Measurements from ENCODE around the gene XRCC1. TPM values are rescaled to one million over a fixed set of nuclear protein-coding genes. Genes with fewer than 3 reads are reported as not detected.

XRCC1 gene
- total RNA-seq, 4 donors from 2014 or later, result 22.7 to 53.2 (median 30.7) TPM

DNA sequence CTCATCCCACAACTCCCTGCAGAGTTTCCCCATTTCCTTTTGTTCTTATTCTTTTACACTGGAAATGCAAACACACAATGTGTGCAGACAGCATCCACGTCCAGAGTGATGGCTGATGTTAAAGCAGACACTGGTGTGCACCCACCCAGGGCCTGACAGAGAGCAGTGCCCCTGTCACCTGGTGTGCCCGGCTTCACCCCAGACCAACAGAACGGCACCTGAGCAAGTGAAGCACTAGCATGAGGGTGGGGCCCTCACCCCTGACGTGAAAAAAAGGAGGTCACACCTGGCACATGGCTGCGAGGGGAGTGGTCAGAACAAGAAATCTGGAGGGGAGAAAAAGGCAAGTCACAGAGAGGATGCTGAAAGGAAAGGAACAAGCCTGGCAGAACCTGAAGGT, 30.1 kb downstream of the XRCC1 start:
- H3K27ac ChIP-seq, result no peak overlapping the region
- H3K4me3 ChIP-seq, result no peak overlapping the region
- no peak for TF ChIP-seq POLR2A (IDR thresholded peaks at IDR 0.05)
- TF ChIP-seq, protein P1, sequence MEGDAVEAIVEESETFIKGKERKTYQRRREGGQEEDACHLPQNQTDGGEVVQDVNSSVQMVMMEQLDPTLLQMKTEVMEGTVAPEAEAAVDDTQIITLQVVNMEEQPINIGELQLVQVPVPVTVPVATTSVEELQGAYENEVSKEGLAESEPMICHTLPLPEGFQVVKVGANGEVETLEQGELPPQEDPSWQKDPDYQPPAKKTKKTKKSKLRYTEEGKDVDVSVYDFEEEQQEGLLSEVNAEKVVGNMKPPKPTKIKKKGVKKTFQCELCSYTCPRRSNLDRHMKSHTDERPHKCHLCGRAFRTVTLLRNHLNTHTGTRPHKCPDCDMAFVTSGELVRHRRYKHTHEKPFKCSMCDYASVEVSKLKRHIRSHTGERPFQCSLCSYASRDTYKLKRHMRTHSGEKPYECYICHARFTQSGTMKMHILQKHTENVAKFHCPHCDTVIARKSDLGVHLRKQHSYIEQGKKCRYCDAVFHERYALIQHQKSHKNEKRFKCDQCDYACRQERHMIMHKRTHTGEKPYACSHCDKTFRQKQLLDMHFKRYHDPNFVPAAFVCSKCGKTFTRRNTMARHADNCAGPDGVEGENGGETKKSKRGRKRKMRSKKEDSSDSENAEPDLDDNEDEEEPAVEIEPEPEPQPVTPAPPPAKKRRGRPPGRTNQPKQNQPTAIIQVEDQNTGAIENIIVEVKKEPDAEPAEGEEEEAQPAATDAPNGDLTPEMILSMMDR (IDR thresholded peaks at IDR 0.05), result no peak
- intact Hi-C loops (cut with DNase I; ENCODE audit: low total_unique reads), result no loop called here
- DNase-seq, result no peak
- H3K4me1 ChIP-seq, result no peaks in the 10 kb centered on the region
- no peaks in the 10 kb centered on the region for H3K9me3 ChIP-seq
- no peaks in the 10 kb centered on the region for H3K36me3 ChIP-seq
- H3K27me3 ChIP-seq, result no peaks in the 10 kb centered on the region

DNA sequence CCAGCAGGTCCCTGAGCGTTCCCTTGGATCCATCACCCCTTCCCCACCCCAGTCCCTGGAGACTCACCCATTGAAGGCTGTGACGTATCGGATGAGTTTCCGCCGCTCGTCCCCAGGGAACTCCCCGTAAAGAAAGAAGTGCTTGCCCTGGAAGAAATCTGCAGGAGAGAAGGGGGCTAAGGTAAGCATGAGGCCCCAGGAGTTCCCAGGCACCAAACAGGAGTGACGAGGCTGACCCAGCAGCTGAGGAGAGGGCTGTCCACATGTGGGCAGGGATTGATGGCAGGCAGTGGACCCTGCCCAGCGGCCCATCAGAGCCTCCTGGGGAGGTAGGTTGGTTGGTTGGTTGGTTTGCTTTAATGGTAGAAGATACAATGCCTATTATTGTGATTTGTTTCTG, 31.2 kb downstream of the XRCC1 start:
- no peak for TF ChIP-seq POLR2A (IDR thresholded peaks at IDR 0.05)
- TF ChIP-seq, protein P1 (IDR thresholded peaks at IDR 0.05), result no peak
- H3K36me3 ChIP-seq, result no peaks in the 10 kb centered on the region
- H3K9me3 ChIP-seq, result peaks cover 0 to under 1% of the 10 kb centered on the region in 2 donors
- H3K27me3 ChIP-seq, result no peaks in the 10 kb centered on the region
- no peak overlapping the region for H3K27ac ChIP-seq
- no peaks in the 10 kb centered on the region for H3K4me1 ChIP-seq
- no peak overlapping the region for H3K4me3 ChIP-seq
- no peak for DNase-seq
- intact Hi-C loops (cut with DNase I; ENCODE audit: low total_unique reads), result no loop called here

GRCh38 chr19:43541920-43542650, 33.2 kb downstream of the XRCC1 start:
- no peak overlapping the region for H3K27ac ChIP-seq
- no peaks in the 10 kb centered on the region for H3K36me3 ChIP-seq
- no peak overlapping the region for H3K4me3 ChIP-seq
- no peaks in the 10 kb centered on the region for H3K4me1 ChIP-seq
- TF ChIP-seq POLR2A (IDR thresholded peaks at IDR 0.05), result no peak
- TF ChIP-seq, protein P1 (IDR thresholded peaks at IDR 0.05), result no peak
- peaks cover 0 to 5% of the 10 kb centered on the region in 2 donors for H3K9me3 ChIP-seq
- no peaks in the 10 kb centered on the region for H3K27me3 ChIP-seq
- no peak for DNase-seq
- intact Hi-C loops (cut with DNase I; ENCODE audit: low total_unique reads), result no loop called here

GRCh38 chr19:43540381-43540780, 34.9 kb downstream of the XRCC1 start:
- intact Hi-C loops (cut with DNase I; ENCODE audit: low total_unique reads), result no loop called here

GRCh38 chr19:43538922-43539321, 36.4 kb downstream of the XRCC1 start:
- intact Hi-C loops (cut with DNase I; ENCODE audit: low total_unique reads), result no loop called here

More at GRCh38 chr19:43540381-43540780, 34.9 kb downstream of the XRCC1 start:
- Histone ChIP-seq H3K4me1 (peaks cover 0 to 3% of the 10 kb centered on the region in 2 donors), H3K27me3 (no peaks in the 10 kb centered on the region), H3K9me3 (peaks cover 0 to 5% of the 10 kb centered on the region in 2 donors), H3K27ac (no peak overlapping the region), H3K36me3 (no peaks in the 10 kb centered on the region), H3K4me3 (no peak overlapping the region)
- TF ChIP-seq, protein P1 (IDR thresholded peaks at IDR 0.05), result no peak
- no peak for TF ChIP-seq POLR2A (IDR thresholded peaks at IDR 0.05)
- no peak for DNase-seq

More at GRCh38 chr19:43538922-43539321, 36.4 kb downstream of the XRCC1 start:
- DNase-seq, result no peak
- Histone ChIP-seq H3K27me3 (no peaks in the 10 kb centered on the region), H3K4me3 (no peak overlapping the region), H3K27ac (no peak overlapping the region), H3K4me1 (peaks cover 0 to 4% of the 10 kb centered on the region in 2 donors), H3K9me3 (peaks cover 0 to 5% of the 10 kb centered on the region in 2 donors), H3K36me3 (no peaks in the 10 kb centered on the region)
- TF ChIP-seq, protein P1 (IDR thresholded peaks at IDR 0.05), result no peak
- no peak for TF ChIP-seq POLR2A (IDR thresholded peaks at IDR 0.05)
